ENCODE results near the gene CDCA3.

CDCA3 gene

GRCh38 chr12:6832125-6832524 lies 19.0 kb downstream of the CDCA3 start:
- DNase-seq (ENCODE audit: low read depth, low spot score), result no peak

DNA sequence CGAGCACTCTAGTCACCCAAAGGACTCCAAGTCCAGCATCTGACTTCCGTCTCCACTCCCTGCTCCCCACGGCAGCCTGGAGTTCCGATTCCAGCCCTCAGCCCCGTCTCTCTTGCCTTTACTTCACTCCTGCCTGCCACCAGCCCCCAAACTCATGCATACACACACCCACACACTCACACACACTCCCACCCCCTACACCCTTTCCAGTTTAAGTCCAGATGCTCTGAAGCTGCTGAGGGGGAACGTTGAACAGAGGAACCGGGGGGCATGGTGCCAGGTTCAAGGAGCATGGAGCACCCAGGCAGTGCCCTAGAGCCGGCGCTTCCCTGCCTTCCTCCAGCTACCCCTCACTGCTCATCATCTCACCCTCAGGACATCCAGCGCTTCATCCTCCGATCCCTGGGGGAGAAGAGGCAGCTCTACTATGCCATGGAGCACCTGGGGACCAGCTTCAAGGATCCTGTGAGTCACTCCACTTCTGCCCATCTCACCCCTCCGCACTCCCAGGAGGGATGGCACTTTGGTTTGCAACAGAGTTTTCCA lies 19.6 kb downstream of the CDCA3 start:
- no peak for DNase-seq (ENCODE audit: low read depth, low spot score)

DNA sequence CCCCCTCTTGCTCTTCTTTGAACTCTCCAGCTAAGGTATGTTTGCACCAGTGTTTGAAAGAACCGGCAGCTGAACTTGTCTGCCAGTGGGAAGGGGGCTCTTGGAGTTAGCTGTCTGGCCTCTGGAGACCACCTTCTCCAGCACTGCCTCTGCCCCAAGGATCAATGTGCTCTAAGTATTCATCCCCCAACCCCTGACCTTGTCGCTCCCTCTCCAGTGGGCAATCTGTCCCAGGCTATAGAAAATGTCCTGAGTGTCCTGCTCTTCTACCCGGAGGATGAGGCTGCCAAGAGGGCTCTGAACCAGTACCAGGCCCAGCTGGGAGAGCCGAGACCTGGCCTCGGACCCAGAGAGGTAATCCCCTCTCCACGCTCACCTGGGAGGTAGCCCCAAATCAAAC lies 20.1 kb downstream of the CDCA3 start:
- DNase-seq (ENCODE audit: low read depth, low spot score), result no peak

DNA sequence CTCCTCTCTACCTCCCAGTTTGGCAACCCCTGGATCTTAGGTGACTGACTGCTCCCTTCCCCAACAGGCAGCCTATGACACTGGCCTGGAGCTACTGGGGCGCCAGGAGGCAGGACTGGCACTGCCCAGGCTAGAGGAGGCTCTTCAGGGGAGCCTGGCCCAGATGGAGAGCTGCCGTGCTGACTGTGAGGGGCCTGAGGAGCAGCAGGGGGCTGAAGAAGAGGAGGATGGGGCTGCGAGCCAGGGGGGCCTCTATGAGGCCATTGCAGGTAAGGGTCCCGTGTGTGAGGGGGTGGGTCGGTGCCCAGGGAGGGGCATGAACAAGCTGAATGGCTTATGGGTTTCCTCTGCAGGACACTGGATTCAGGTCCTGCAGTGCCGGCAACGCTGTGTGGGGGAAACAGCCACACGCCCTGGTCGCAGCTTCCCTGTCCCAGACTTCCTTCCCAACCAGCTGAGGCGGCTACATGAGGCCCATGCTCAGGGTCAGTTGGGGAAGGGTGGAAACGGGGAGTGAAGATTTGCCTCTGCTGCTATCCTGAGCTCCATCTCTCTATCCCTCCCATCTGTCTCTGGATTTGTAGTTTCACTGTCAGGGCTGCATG lies 20.7 kb downstream of the CDCA3 start:
- no peak for DNase-seq (ENCODE audit: low read depth, low spot score)

GRCh38 chr12:6829536-6830220 lies 21.4 kb downstream of the CDCA3 start:
- DNase-seq (ENCODE audit: low read depth, low spot score), result no peak

- peak; percentile 82 for DNase-seq (ENCODE audit: low read depth, low spot score)
These were observed 22.1 kb downstream of the CDCA3 start for GRCh38 chr12:6828781-6829535.

DNA sequence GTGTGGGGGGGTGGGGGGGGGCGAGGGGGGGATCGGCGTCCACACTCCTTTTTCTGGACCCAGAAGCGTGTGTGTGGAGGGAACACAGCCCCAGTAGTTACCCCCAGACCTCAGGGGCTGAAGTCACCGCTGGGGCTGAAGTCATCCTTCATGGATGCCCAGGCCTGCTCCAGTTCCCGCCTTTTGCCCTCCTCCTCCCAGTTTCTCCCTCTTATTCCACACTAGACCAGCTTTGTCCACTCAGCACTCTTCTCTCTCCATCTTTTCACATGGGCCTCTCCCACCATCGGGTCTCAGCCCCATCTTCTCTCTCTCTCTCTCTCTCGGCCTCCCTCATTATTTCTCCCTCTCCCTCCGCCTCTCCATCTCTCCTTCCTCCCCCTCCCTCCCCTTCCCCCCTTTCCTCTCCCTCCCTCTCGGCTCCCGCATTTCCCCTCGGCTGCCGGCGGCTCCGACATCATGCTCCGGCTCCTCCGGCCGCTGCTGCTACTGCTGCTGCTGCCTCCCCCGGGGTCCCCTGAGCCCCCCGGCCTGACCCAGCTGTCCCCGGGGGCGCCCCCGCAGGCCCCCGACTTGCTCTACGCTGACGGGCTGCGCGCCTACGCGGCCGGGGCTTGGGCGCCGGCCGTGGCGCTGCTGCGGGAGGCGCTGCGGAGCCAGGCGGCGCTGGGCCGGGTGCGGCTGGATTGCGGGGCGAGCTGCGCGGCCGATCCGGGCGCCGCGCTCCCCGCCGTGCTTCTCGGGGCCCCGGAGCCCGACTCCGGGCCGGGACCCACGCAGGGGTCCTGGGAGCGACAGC lies 22.9 kb downstream of the CDCA3 start, which contains the start of gene P3H3:
Gene P3H3 (plus strand): TSS at position 426 of the 799 bp plus-strand sequence. CDS start 34 bp downstream, at position 460.
- DNase-seq (ENCODE audit: low read depth, low spot score), result peak; percentile 73

DNA sequence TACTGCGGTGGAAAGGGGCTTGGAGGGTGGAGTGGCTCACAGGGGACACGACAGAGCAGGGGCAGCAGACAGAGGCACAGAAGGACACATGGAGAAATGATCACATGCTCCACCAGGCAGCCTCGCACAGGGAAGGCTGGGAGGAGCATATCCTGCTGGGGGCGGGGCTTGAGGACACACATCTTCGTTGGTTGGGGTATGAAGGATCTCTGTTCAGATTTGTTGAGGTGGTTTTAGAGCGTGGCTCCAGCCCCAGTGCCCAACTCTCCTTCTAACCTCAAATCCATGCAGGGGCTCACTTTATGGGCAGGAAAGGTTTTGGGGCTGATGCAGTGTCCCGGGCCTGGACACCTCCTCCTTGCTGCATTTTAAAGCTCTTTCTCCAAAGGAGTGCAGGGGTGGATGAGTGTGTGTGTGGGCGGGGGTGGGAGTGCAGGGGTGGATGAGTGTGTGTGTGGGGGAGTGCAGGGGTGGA lies 23.6 kb downstream of the CDCA3 start:
- DNase-seq (ENCODE audit: low read depth, low spot score), result peak; percentile 72

- no peak for DNase-seq (ENCODE audit: low read depth, low spot score)
These were observed 24.2 kb downstream of the CDCA3 start for GRCh38 chr12:6826734-6827436.

- DNase-seq (ENCODE audit: low read depth, low spot score), result no peak
These were observed 24.9 kb downstream of the CDCA3 start for GRCh38 chr12:6826125-6826733.

DNA sequence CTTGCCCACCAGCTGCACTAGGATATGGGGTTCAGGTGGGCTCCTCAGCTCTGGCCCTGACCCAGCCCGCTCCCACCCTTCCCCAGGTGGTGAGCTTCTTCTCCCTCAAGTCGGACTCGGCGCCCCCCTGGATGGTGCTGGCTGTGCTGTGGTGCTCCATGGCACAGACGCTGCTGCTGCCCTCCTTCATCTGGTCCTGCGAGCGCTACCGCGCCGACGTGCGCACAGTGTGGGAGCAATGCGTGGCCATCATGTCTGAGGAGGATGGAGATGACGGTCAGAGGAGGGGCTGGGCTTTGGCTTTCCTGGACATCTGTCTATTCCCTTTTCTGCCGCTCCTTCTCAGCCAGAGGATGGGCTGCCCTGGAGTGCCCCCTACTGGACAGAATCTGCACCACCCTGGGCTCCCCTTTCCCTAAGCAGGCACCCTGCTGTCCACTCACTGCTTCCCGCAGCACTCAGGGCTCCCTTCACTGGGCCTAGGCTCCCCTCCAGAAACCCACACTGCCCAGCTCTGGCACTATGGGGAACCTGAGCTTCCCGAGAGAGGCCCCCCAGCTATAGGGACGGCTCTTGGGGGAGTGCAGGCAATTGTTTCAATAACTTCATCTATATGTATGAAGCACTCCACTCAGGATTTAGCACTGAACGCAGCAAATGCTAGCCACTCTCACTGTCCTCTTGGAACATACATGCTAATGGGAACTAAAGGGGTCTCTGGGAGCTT lies 25.5 kb downstream of the CDCA3 start:
- DNase-seq (ENCODE audit: low read depth, low spot score), result peak; percentile 93

GRCh38 chr12:6824901-6825381 lies 26.1 kb downstream of the CDCA3 start:
- peak; percentile 48 for DNase-seq (ENCODE audit: low read depth, low spot score)

DNA sequence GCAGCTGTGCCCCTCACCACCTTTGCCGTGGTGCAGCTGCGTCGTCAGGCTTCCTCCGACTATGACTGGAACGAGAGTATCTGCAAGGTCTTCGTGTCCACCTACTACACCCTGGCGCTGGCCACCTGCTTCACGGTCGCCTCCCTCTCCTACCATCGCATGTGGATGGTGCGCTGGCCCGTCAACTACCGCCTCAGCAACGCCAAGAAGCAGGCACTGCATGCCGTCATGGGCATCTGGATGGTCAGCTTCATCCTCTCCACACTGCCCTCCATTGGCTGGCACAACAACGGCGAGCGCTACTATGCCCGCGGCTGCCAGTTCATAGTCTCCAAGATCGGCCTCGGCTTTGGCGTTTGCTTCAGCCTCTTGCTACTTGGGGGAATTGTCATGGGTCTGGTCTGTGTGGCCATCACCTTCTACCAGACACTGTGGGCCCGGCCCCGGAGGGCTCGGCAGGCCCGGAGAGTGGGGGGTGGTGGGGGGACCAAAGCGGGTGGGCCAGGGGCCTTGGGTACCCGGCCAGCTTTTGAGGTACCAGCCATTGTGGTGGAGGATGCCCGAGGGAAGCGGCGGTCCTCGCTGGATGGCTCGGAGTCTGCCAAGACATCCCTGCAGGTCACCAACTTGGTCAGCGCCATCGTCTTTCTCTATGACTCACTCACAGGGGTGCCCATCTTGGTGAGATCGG lies 26.9 kb downstream of the CDCA3 start:
- DNase-seq (ENCODE audit: low read depth, low spot score), result no peak

DNA sequence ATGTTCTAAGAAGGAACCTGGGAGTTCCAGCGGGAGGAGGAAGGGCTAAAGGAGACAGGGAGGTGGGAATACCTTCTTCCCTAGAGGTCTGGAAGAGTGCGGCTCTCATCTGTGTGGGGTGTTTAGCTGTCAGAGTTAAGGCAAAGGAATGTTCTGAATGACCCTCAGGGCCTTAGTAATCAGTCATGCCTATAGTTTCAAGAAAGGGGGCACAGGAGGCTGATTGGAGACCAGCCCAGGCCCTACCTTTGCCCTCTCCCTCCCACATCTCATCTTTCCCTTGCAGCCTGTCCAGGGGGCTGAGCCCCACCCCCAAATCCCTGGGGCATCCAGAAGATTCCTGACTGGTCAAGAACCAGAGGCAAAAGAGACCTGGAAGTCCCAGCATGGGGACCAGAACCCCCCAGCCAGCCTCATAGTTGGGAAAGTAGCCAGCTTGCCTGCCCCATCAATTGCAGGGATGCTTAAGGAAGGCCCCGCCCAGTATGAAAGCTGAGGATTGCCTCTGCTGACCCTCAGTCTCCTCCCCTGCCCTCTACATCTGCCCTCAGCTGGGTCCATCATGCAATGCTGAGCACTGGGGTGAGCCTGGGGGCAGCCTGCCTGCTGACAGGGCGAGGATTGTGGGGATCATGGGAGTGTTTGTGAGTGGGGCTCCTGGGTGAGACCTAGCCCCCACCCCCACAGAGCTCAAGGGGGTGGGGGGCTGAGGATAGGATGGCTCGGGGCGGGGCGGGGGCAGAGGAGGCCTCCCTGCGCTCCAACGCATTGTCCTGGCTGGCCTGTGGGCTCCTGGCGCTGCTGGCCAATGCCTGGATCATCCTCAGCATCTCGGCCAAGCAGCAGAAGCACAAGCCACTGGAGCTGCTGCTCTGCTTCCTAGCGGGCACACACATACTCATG lies 27.7 kb downstream of the CDCA3 start:
- DNase-seq (ENCODE audit: low read depth, low spot score), result no peak

DNA sequence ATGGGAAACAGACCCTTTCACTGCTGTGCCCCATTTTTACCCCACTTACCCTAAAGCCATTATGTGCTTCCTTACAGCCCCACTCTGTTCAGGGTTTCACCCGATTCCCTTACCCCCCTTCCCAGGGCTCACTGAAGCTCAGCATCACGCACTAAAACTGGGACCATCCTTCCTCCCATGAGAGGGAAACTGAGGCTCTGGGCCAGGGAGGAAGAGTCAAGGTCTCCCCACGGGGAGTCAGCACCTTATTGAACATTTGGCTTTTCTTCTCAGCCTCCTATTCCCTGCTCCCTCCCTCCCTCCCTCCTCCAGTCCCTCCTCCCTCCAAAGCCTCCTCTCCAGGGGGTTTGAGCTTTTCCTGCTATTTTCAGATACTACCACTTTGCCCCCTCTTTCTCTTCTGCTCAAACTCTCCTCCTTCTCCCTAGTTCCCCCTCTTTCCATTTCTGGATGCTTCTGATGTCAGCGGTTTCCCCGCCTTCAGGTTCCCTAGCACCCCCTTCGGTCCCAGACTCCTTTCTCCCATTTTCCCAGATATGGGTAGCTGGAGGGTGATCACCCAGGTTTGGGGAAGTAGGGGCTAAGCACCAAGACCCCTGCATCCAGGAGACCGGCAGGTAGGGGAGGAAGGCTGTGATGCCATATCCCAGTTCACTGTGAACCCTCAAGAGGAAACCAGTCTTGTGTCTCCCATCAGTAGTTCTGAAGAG lies 28.5 kb downstream of the CDCA3 start:
- no peak for DNase-seq (ENCODE audit: low read depth, low spot score)

- DNase-seq (ENCODE audit: low read depth, low spot score), result peak; percentile 79
These were observed 29.3 kb downstream of the CDCA3 start, which contains the start of gene GPR162 for GRCh38 chr12:6821591-6822425. GPR162 (plus strand) TSS chr12:6821821; CDS start chr12:6823899, 2,078 bp downstream.
